ENCODE results near the gene IL12RB2.

Gene IL12RB2

DNA sequence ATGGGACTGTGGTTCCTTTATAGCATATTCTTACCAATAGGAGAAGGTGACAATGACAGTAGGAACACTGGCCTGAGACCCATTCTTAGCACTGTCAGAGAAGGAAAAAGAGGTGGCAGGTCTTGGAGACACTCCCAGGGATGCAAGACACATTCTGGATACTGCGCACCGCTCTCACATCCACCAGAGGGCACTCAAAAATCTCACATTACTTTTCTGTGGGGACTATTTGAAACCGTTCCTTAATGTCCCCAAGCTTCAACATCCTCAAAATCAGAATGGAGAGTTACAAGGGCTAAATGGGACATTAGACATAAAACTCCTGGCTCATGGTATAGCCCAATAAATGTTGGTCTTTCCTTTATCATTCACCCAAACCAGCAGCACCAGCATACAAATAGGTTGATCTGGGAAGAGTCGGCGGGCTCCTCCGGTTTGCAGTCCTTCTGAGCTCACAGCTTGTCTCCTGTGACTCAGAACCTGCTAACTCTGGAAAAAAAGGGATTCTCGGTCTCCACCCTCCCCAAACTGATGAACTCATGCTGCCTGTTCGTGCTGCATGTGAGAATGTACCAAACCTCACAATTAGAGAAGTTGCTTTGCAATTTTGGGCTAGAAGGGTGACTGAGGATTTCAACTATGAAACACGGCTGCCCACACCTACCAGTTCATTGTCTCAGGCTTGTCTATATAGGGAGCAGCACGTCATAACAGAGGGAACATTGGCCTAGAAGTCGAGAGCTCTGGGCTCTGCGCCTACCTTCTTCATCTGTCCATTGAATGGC lies 40.2 kb downstream of the IL12RB2 start:
- DNase-seq (ENCODE audit: low read depth in 1 of 2, low spot score in 1 of 2) = no peak

DNA sequence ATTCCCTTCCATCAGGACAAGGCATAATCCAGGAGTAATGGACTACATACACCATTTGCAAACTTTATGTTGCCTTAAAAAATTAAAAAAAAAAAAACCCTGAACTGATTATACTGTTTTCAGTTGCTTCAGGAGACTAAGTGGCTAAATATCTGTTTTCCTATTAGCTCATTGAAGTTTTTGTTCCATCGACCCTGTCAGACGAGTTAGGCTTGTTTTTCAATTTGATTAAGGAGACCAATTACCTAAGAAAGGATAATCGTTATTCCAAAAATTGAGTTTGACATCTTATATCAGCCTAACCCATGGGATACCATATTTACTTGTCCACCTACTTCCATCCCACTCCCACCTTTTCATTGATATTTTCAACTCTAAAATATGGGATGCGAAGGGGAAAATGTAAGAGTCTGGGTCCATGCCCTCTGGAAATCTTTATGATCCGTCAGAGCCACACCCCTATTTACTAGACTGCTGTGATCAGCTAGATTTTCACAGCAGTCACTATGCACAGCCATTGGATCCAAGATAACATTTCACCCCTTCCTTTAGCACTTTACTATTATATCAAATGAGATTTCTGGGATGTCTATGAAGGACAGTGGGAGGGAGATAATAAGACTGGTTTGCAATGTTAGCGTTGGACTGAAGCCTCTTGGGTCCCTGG lies 41.0 kb downstream of the IL12RB2 start:
- no peak for DNase-seq (ENCODE audit: low read depth in 1 of 2, low spot score in 1 of 2)

DNA sequence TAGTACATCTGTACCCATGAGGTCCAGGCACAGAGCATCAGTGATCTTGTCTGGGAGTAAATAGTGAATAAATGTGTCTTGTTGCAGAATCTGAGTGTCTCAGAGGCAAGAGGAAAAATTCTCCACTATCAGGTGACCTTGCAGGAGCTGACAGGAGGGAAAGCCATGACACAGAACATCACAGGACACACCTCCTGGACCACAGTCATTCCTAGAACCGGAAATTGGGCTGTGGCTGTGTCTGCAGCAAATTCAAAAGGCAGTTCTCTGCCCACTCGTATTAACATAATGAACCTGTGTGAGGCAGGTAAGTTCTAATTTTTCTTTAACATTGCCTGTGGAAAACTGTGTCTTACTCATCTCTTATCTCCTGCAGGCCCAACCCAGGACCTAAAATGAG lies 43.1 kb downstream of the IL12RB2 start:
- no peak for DNase-seq (ENCODE audit: low read depth in 1 of 2, low spot score in 1 of 2)

DNA sequence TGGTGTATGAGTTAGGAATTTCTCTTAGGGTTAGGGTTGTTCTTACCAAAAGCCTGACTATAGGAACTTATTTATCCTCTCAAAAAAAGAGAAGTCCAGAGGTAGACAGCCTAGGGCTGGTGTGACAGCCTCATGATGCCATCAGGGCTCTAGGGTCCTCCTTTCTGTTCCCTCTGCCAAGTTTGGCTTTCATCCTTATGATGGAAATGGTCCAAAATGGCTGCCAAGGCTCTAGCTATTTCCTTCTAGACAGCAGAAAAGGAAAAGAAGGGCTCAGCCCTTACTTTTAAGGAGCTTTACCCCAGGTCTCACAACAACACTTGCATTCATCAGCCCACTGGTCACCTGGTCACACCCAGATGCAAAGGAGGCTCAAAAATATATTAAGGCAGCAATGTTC lies 44.5 kb downstream of the IL12RB2 start:
- no peak for DNase-seq (ENCODE audit: low read depth in 1 of 2, low spot score in 1 of 2)

DNA sequence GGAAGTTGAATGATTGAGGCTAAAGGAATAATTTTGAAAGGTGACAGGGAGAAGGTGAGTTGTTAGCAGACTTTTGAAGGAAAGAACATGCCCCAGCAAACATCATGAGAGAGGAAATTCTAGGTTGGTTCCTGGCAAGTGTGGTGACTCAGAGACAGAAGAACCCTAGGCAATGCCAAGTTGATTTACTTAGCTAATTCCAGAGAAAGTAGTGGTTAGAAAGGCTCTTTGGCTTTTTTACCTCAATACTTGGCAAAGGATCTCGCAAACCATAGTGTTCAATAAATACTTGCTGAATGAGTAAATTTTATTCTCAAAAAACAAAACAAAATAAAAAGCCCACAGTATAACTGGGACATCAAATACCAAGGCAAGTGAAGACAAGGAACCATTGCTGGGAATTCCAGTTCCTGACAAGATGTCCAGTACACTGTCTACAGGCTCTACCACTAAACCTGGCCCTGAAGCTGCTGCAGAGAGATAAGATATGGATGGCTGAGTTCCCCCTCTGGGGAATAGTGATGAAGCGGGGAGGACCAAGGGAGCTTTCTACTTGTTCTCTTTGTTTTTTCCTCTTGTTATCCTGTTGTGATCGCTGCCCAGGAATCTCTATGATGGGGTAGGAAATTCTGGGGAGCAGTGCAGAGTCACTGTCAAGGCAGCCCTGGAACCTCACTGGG lies 48.2 kb downstream of the IL12RB2 start:
- DNase-seq (ENCODE audit: low read depth in 1 of 2, low spot score in 1 of 2) = no peak

DNA sequence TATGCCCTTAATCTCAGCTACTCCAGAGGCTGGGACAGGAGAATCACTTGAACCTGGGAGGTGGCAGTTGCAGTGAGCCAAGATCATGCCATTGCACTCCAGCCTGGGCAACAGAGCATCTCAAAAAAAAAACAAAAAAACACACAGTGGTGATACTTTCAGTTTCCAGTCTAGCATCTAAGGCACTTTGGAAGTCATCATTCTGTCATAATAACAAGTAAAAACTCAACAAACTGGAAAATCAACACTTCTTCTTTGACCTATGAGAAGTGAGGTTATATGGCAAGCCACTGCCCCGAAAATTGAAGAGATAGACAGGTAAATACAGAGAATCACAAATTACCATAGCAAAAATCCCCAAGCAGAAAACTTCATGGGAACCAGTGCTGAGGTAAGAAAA lies 51.9 kb downstream of the IL12RB2 start:
- DNase-seq (ENCODE audit: low read depth in 1 of 2, low spot score in 1 of 2) = no peak

DNA sequence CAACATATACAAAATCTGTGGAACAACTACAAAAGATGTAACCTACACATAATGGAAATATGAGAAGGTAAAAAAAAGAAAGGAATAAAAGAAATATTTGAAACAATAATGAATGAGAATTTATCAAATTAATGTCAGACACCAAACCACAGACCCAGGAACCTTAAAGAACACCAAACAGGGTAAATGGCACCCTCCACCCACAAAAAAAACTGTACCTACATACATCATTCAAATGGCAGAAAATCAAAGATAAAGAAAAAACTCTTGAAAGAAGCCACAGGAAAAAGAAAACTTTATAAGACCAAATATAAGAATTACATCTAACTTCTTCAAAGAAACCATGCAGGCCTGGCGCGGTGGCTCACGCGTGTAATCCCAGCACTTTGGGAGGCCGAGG lies 54.0 kb downstream of the IL12RB2 start:
- DNase-seq (ENCODE audit: low read depth in 1 of 2, low spot score in 1 of 2) = no peak

DNA sequence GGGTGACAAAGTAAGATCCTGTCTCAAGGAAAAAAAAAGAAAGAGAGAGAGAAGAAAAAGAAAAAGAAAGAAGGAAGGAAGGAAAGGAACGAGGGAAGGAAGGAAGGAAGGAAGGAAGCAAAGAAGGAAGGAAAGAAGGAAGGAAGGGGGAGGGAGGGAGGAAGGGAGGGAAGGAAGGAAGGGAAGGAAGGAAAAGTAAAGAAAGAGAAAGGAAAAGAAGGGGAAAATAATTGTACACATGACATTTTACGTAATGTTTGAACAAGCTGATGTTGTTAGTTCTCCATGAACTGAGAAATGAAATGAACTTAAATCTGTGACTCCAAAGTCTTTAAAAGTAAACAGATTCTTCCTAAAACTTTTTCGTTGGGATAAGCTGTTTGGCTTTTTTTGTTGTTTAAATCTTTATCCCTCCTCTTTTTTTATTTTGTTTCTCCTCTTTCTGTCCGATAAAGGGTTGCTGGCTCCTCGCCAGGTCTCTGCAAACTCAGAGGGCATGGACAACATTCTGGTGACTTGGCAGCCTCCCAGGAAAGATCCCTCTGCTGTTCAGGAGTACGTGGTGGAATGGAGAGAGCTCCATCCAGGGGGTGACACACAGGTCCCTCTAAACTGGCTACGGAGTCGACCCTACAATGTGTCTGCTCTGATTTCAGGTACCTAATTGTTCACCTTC lies 59.8 kb downstream of the IL12RB2 start:
- DNase-seq (ENCODE audit: low read depth in 1 of 2, low spot score in 1 of 2) = no peak

DNA sequence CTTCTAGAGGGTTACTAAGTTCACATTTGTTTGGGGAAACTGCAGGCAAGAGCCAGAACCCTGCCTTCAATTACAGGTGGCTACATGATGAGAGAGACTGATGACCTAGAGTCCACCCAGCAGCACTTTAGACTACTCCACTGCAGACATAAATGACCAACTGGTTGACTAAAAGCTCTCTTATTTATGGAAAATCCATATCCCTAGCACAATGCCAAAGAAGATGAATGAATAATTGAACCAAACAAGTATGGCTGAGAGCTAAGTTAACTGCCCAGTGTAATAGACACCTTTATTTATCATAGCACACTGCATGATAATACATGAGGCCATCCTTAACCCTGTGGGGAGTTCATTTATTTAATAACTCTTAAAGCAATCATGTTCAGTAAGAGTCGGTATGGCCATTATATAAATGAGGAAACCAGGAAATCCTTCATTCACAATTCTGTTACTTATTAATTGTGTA lies 60.4 kb downstream of the IL12RB2 start:
- DNase-seq (ENCODE audit: low read depth in 1 of 2, low spot score in 1 of 2) = no peak

DNA sequence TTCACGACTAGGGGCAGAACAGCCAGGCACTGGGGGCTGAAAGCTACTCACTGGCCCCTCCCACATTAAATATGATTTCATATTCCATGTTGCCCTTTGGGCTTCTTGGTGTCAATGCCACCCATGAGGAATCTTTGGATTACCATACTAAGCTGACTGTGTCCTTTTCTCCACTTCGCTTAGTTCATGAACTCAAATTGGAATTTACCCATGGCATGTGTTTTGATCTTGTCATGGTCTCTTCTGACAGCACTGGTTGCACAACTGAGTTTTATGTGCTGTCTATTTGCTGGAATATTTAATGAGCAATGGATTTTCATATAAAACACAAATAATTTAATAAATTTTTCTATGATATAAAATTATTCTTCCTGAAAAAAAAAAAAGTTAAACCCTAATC lies 63.4 kb downstream of the IL12RB2 start:
- no peak for DNase-seq (ENCODE audit: low read depth in 1 of 2, low spot score in 1 of 2)

DNA sequence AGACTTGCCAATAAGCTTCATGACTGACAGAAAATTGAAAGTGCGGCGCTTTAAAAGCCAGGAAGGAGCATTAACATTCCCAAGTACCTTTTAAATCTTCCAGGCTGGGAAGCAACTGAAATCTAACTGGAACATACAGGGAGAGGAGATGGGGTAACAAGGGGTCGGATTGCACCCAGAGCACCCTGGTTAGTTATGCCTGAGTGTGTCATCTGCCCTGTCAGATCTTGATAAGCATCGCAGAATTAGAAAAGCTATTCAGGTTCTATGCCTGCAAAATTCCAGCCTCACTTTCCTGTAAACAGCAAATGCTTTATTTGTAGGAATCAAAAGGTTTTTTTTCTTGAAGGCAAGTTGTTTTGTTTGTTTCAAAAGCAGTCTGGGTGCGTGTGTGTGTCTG lies 64.0 kb downstream of the IL12RB2 start:
- no peak for DNase-seq (ENCODE audit: low read depth in 1 of 2, low spot score in 1 of 2)

DNA sequence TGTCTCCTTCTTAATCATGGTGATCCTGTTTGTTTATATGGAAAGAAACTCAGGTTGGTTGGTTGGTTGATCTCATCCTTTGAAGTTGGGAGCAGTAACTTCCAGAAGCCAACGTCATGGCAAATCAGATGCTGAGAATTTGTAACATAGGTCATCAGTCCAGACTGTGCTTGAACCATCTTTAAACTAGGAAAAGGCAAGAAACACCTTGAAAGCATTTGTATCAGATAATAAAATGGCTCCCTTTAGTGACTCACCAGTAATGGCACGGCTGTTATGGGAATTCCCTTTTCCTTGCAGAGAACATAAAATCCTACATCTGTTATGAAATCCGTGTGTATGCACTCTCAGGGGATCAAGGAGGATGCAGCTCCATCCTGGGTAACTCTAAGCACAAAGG lies 64.5 kb downstream of the IL12RB2 start:
- no peak for DNase-seq (ENCODE audit: low read depth in 1 of 2, low spot score in 1 of 2)

DNA sequence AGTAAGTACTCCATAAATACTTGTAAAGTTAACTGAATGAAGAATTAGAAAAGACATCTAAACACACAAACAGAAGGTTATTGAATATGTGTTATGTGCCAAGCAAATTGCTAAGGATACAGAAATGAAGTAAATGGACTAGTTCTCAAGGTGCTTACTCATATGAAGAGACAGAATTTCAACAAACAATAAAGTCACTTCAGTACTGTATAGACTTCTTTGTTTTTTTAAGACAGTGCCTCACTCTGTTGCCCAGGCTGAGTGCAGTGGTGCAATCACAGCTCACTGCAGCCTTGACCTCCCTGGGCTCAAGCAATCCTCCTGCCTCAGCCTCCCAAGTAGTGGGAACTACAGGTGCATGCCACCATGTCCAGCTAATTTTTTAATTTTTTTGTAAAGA lies 65.2 kb downstream of the IL12RB2 start:
- DNase-seq (ENCODE audit: low read depth in 1 of 2, low spot score in 1 of 2) = no peak

DNA sequence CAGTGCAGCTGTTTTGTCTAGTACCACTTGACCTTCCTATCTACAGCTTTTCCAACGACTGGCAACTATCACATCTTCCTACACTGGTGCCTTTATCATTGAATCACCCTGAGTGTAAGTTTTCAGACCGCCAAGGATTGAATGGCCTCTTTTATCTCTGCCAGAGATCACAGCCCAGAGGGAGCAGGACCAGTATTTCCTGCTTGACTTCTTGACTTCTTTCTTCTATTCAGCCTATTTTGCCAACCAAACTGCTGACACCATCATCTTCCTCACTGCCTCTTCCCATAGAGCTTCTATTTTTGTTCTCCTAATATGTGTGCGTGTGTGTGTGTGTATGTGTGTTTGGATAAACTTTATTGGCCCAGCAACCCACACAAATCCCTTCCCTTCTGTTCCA lies 68.7 kb downstream of the IL12RB2 start:
- DNase-seq (ENCODE audit: low read depth in 1 of 2, low spot score in 1 of 2) = no peak

DNA sequence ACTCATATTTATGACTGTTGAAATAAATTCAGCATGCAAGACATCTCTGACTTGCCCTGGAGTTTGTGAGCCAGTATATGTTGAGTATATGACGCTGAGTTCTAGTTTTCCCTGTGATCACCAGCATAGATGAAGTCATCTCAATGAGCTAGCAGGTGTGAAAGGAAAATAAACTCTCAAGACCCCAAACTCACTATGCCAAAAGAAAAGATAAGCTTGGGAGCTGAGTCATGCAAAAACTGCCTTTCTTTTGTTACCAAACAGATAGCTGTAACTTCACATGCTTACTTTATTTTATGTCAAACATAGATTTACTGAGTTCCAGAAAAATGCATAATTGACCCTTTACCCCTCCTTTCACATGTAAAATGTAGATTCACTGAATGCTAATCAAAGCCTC lies 69.6 kb downstream of the IL12RB2 start:
- DNase-seq (ENCODE audit: low read depth in 1 of 2, low spot score in 1 of 2) = no peak

DNA sequence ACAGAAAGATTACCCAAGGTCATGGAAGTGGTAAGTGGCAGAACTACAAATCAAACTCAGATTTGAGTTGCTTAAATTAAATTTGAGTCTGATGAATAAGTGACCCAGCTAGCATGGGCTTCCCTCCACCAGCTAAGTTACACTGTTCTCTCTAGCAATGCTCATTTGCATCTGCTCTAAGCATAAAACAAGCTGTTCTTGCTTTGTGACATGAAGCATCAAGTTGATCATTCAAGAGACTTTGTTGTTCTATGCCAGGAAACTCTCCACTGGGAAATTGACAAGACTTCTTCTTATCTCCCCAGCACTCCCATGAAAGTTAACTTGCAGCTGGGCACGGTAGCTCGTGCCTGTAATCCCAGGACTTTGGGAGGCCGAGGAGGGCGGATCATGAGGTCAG lies 73.5 kb downstream of the IL12RB2 start:
- DNase-seq (ENCODE audit: low read depth in 1 of 2, low spot score in 1 of 2) = no peak

DNA sequence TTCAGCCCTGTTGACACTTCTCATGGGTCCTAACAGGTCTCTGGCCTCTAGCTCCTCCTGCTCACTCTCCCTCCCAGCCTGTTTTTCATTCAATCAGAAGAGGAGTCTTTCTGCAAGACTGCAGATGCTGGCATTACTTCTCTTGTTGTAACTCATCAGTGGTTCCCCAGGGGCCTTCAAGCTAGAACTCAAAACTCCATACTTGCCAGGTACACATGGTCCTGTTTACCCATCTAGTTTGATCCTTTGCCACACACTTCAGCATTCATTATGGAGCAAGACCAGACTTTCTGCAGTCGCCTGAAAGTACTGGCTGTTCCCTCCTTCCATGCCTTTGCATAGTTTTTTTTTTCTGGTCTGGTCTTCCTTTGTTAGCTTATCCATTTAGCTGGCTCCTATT lies 74.6 kb downstream of the IL12RB2 start:
- no peak for DNase-seq (ENCODE audit: low read depth in 1 of 2, low spot score in 1 of 2)

DNA sequence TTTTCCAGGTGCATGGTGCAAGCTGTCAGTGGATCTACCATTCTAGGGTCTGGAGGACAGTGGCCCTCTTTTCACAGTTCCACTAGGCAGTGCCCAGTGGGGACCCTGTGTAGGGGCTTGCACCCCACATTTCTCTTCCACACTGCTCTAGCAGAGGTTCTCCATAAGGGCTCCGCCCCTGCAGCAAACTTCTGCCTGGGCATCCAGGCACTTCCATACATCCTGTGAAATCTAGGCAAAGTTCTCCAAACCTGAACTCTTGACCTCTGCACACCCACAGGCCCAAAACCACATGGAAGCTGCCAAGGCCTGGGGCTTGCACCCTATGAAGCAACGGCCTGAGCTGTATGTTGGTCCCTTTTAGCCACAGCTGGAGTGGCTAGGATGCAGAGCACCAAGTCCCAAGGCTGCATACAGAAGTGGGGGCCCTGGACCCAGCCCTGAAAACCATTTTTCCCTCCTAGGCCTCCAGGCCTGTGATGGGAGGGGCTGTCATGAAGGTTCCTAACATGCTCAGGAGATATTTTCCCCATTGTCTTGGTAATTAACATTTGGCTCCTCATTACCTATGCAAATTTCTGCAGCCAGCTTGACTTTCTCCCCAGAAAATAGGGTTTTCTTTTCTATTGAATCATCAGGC lies 76.4 kb downstream of the IL12RB2 start:
- no peak for DNase-seq (ENCODE audit: low read depth in 1 of 2, low spot score in 1 of 2)

DNA sequence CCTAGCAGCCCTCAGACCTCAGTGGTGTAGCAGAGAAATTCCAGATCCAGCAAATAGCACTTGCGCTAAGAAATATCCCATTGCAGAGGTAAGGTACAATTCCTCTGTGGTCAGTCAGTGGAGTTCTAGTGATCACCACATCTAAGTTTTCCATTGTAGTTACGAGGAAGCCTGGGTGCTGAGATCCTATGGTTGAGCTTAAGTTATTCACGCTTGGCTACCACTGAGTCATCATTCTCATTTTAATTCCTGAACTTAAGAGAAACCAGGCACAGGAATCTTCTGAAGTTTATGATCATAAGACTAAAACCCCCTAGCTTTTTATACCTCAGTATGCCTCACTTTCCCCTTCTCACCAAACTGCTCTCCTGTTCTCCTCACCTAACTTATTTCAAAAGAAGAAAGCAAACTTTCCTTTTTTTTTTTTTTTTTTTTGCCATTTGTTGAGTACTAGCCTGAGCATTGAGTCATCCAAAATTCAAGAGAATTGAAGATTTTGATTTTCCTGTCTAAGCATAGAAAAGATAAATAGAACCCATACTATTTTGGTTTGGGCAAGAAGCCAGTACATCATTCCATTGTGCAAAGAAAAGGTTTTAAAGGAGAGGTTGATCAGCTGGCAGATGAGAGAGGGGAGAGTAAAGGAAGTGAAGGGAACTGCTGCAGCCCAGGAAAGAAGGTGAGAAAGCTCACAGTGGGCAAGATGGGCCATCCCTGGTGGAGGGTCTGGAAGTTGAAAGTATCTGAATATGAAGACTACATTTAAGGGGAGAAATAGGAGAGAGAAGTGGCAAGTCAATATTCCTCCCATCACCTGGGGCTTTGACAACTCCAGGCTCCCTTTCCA lies 82.6 kb downstream of the IL12RB2 start:
- no peak for DNase-seq (ENCODE audit: low read depth in 1 of 2, low spot score in 1 of 2)

DNA sequence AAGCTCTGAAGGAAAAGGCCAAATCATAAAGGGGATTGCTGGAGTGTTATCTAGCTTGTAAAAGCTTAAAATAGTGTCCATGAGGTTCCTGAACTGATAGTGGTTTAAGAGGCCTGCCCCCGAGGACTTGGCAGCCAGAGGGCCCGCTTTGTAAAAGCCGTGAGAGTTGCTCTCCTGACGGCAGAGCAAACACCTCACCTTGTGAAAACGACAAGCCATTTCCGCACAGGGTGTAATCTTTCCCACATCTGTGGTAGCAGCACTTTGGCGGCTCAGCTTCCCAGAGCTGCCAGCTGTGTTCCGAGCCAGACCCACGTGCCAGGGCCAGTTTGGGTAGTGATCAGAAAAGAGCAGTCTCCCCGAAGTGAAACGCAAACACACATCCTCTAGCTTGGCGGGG lies 85.6 kb downstream of the IL12RB2 start:
- DNase-seq (ENCODE audit: low read depth in 1 of 2, low spot score in 1 of 2) = no peak

Measured in activated CD4-positive, alpha-beta T cell treated with anti-CD3 and anti-CD28 coated beads, Interleukin-2, amount 50 U/mL, for 24 hours (primary cell).